GM12878 (cell line): Measurements from ENCODE around the gene PGM5. TPM values are rescaled to one million over a fixed set of nuclear protein-coding genes. Genes with fewer than 3 reads are reported as not detected.

Experiments used
- ATAC-seq: fragments of 200-7000 bp; cut with Tn5 transposase; 3 replicates; pipeline ENCODE4 v1.9.1; 2020; ENCODE audit warnings: mild to moderate bottlenecking, moderate library complexity
- BruUV-seq: library from RNA; stranded (reverse); fragments of 400-500 nt; replicated peaks from 2 replicates; lab custom pipeline; 2021; lab: Mats Ljungman, UMichigan
- CTCF ChIA-PET: fragments of 300-600 bp; sonication (Branson Sonifier 250); formaldehyde crosslinking; extraction: SDS; loops from one replicate; lab custom pipeline; 2021; ENCODE audit warnings: inconsistent platforms; lab: Yijun Ruan, JAX
- POLR2A ChIA-PET: fragments of 350-600 bp; formaldehyde crosslinking; extraction: SDS; loops from one replicate; lab custom pipeline; 2021; ENCODE audit warnings: inconsistent platforms; lab: Charles Lee
- RAD21 ChIA-PET: fragments of 300-600 bp; sonication (Branson Sonifier 250); formaldehyde crosslinking; loops from one replicate; lab custom pipeline; 2023; ENCODE audit warnings: antibody characterized with exemption; ENCODE audit not compliant: unreplicated experiment; lab: Charles Lee
- SMC1A ChIA-PET: fragments of 300-600 bp; sonication (Branson Sonifier 250); formaldehyde crosslinking; loops from one replicate; lab custom pipeline; 2023; ENCODE audit not compliant: unreplicated experiment, uncharacterized antibody; lab: Charles Lee
- DNase-seq: peaks from one replicate; pipeline ENCODE4 v3.0.0-alpha.2; 2011; ENCODE audit warnings: low read depth, low spot score
- FAIRE-seq: peaks from 3 replicates; lab custom pipeline; 2011; peaks lifted over from hg19 to GRCh38; lab: Jason Lieb, UNC
- H2AFZ ChIP-seq: 2 replicates; pipeline ENCODE4 v1.6.0; 2011; ENCODE audit warnings: low read depth, low read length, control low read depth; ENCODE audit not compliant: control insufficient read depth
- H3K27ac ChIP-seq: 2 replicates; pipeline ENCODE4 v1.5.1; 2011; ENCODE audit warnings: control low read depth; ENCODE audit not compliant: control insufficient read depth, insufficient read depth
- H3K27me3 ChIP-seq, 2 experiments: replicated peaks in 1 of 2; 2 replicates each; pipeline versions ENCODE4 v1.6.0 to v1.6.1; 2011; ENCODE audit warnings: low read length in 1 of 2; ENCODE audit not compliant: control insufficient read depth in 2 of 2, insufficient read depth in 2 of 2
- H3K36me3 ChIP-seq, 2 experiments: 2 replicates each; pipeline ENCODE4 v1.5.1; 2011; ENCODE audit warnings: low read length in 1 of 2; ENCODE audit not compliant: control insufficient read depth in 2 of 2, insufficient read depth in 2 of 2
- H3K4me1 ChIP-seq: 2 replicates; pipeline ENCODE4 v1.6.1; 2011; ENCODE audit warnings: mild to moderate bottlenecking, low read length, moderate library complexity, mixed read lengths; ENCODE audit not compliant: control insufficient read depth, insufficient read depth
- H3K4me2 ChIP-seq: 2 replicates; pipeline ENCODE4 v1.6.0; 2011; ENCODE audit warnings: control low read depth; ENCODE audit not compliant: control insufficient read depth, insufficient read depth
- H3K4me3 ChIP-seq: fragments of 200-600 bp; sonication (generic); 2 replicates; pipeline ENCODE4 v1.5.1; 2016
- H3K79me2 ChIP-seq: 2 replicates; pipeline ENCODE4 v1.6.0; 2011; ENCODE audit warnings: low read length; ENCODE audit not compliant: control insufficient read depth, insufficient read depth
- H3K9ac ChIP-seq: 2 replicates; pipeline ENCODE4 v1.8.0; 2011; ENCODE audit warnings: low read length, control low read depth, mixed read lengths; ENCODE audit not compliant: control insufficient read depth, insufficient read depth
- H3K9me3 ChIP-seq: replicated peaks from 3 replicates; pipeline ENCODE4 v1.5.1; 2011; ENCODE audit warnings: mild to moderate bottlenecking, low read length; ENCODE audit not compliant: control insufficient read depth, insufficient read depth
- H4K20me1 ChIP-seq: 2 replicates; pipeline ENCODE4 v1.6.0; 2011; ENCODE audit not compliant: control insufficient read depth, insufficient read depth
- ATF7 ChIP-seq: fragments of 450-650 bp; IDR thresholded peaks from 2 replicates; pipeline ENCODE4 v1.6.1; 2016; ENCODE audit warnings: low read depth, mild to moderate bottlenecking
- BACH1 ChIP-seq: fragments of 450-650 bp; IDR thresholded peaks from 2 replicates; pipeline ENCODE4 v1.6.1; 2017; ENCODE audit warnings: mild to moderate bottlenecking, borderline replicate concordance
- E2F4 ChIP-seq: IDR thresholded peaks from 2 replicates; pipeline ENCODE4 v1.6.1; 2012; ENCODE audit warnings: low read depth, low read length, improper control_type of control experiment
- GATAD2B ChIP-seq: fragments of 450-650 bp; conservative IDR thresholded peaks from 2 replicates; pipeline ENCODE4 v1.6.1; 2017; ENCODE audit warnings: low read depth, mild to moderate bottlenecking, moderate library complexity
- HDAC2 ChIP-seq: fragments of 200-600 bp; sonication (generic); IDR thresholded peaks from 2 replicates; pipeline ENCODE4 v1.6.1; 2017
- HSF1 ChIP-seq: fragments of 150-350 bp; IDR thresholded peaks from 2 replicates; pipeline ENCODE4 v1.6.1; 2014; ENCODE audit warnings: mild to moderate bottlenecking, low read depth, low read length
- MEF2B ChIP-seq: fragments of 450-650 bp; IDR thresholded peaks from 2 replicates; pipeline ENCODE4 v1.6.1; 2018; ENCODE audit warnings: mild to moderate bottlenecking, moderate library complexity; ENCODE audit not compliant: partially characterized antibody, poor library complexity, severe bottlenecking
- MLLT1 ChIP-seq: fragments of 450-650 bp; IDR thresholded peaks from 2 replicates; pipeline ENCODE4 v1.6.1; 2016; ENCODE audit warnings: mild to moderate bottlenecking
- NR2F1 ChIP-seq: fragments of 450-650 bp; conservative IDR thresholded peaks from 2 replicates; pipeline ENCODE4 v1.6.1; 2017; ENCODE audit warnings: mild to moderate bottlenecking
- NRF1 ChIP-seq: conservative IDR thresholded peaks from 2 replicates; pipeline ENCODE4 v1.6.1; 2011; ENCODE audit warnings: mild to moderate bottlenecking, low read depth, low read length, improper control_type of control experiment
- PBX3 ChIP-seq: IDR thresholded peaks from 2 replicates; pipeline ENCODE4 v1.6.1; 2011; ENCODE audit warnings: mild to moderate bottlenecking, low read depth, low read length, moderate library complexity; ENCODE audit not compliant: insufficient replicate concordance
- PML ChIP-seq: IDR thresholded peaks from 2 replicates; pipeline ENCODE4 v1.6.1; 2012; ENCODE audit warnings: low read length, inconsistent platforms
- RB1 ChIP-seq: fragments of 450-650 bp; formaldehyde crosslinking; IDR thresholded peaks from 2 replicates; pipeline ENCODE4 v1.6.1; 2017; ENCODE audit warnings: mild to moderate bottlenecking, borderline replicate concordance
- RBBP5 ChIP-seq: fragments of 200-600 bp; sonication (generic); conservative IDR thresholded peaks from 2 replicates; pipeline ENCODE4 v1.6.1; 2016
- RELB ChIP-seq: fragments of 450-650 bp; IDR thresholded peaks from 2 replicates; pipeline ENCODE4 v1.6.1; 2017; ENCODE audit warnings: low read depth, mild to moderate bottlenecking, moderate library complexity
- RFX5 ChIP-seq: IDR thresholded peaks from 2 replicates; pipeline ENCODE4 v1.6.1; 2011; ENCODE audit warnings: low read depth, low read length, improper control_type of control experiment
- TCF7 ChIP-seq: IDR thresholded peaks from 2 replicates; pipeline ENCODE4 v1.6.1; 2014; ENCODE audit warnings: antibody characterized with exemption, borderline replicate concordance
- ZBED1 ChIP-seq: IDR thresholded peaks from 2 replicates; pipeline ENCODE4 v1.6.1; 2016; ENCODE audit warnings: borderline replicate concordance
- ZNF24 ChIP-seq: fragments of 450-650 bp; IDR thresholded peaks from 2 replicates; pipeline ENCODE4 v1.6.1; 2017; ENCODE audit warnings: antibody characterized with exemption, mild to moderate bottlenecking
- WGBS: methylation state at CpG from one replicate; pipeline ENCODE4 v1.1.6; 2016; ENCODE audit warnings: low lambda C conversion rate; ENCODE audit not compliant: insufficient replicate concordance, insufficient coverage; ENCODE audit errors: missing lambda C conversion rate; 5-methylcytosine and 5-hydroxymethylcytosine counted together
- in situ Hi-C: fragments of 300-500 bp; cut with MboI; formaldehyde crosslinking; loops from 9 replicates; pipeline ENCODE4 v1.14.3; 2018; ENCODE audit warnings: mixed read lengths
- intact Hi-C: fragments of 100-400 bp; cut with micrococcal nuclease; formaldehyde crosslinking; loops from one replicate; pipeline ENCODE4 v1.14.2; 2022; ENCODE audit not compliant: unreplicated experiment
- polyA plus RNA-seq, 11 experiments: library from polyadenylated mRNA; depleted of rRNA in 4 of 11; unstranded in 6 of 11; stranded (reverse) in 5 of 11; fragments of >200 nt; fragmentation: Nextera tagmentation in 4 of 11; fragmentation: Illumina TruSeq in 1 of 11; extraction: Ambion mirVana in 4 of 11; extraction: Trizol in 1 of 11; gene quantifications; 1 replicate in 1 of 11; 2 replicates in 10 of 11; pipeline versions ENCODE4 v1.2.1 to v1.2.3, GENCODE V29; 2011 to 2016; ENCODE audit warnings: inconsistent platforms in 2 of 11, missing spikeins in 2 of 11, low read depth in 1 of 11
- total RNA-seq, 4 experiments: library from RNA; depleted of rRNA in 3 of 4; stranded (reverse); fragments of >200 nt in 3 of 4; fragmentation: Illumina TruSeq in 1 of 4; extraction: Trizol in 1 of 4; gene quantifications; 2 replicates each; pipeline versions ENCODE4 v1.2.1 to v1.2.3, GENCODE V29; 2013 to 2021

PGM5 gene
- total and polyA plus RNA-seq, 10 of the 15 experiments (the other 5 are each of a cell fraction or from before 2014, with no cell fraction given) = 0.28 to 0.73 TPM; not detected in 8

- no peak for TF ChIP-seq PBX3
- TF ChIP-seq NRF1 = no peak
- TF ChIP-seq, all 136 proteins: peak for 0
Observed at GRCh38 chr9:68457803-68458202, 101.4 kb downstream of the PGM5 start (continued).

GRCh38 chr9:68458918-68459317 lies 102.5 kb downstream of the PGM5 start:
- FAIRE-seq (no peak), ATAC-seq (no peak), DNase-seq (no peak)
- no TSS peak for BruUV-seq
- Histone ChIP-seq H3K4me2 (no peak overlapping the region), H3K79me2 (no peaks in the 10 kb centered on the region), H3K4me3 (no peak overlapping the region), H3K36me3 (no peaks in the 10 kb centered on the region), H3K27me3 (no peaks in the 10 kb centered on the region; a peak in 1 of 4 replicates), H3K9ac (no peak overlapping the region), H3K9me3 (no peaks in the 10 kb centered on the region), H3K27ac (no peak overlapping the region), H3K4me1 (no peaks in the 10 kb centered on the region), H2AFZ (no peak overlapping the region), H4K20me1 (no peaks in the 10 kb centered on the region)
- CTCF ChIA-PET = no interaction called here
- RAD21 ChIA-PET = no interaction called here
- intact Hi-C loops = no loop called here
- SMC1A ChIA-PET = no interaction called here
- POLR2A ChIA-PET = no interaction called here
- in situ Hi-C loops = no loop called here
- WGBS = 48% methylated on average over 1 of the region's 1 CpG
- no peak for TF ChIP-seq MLLT1
- no peak for TF ChIP-seq E2F4
- no peak for TF ChIP-seq RBBP5
- no peak for TF ChIP-seq GATAD2B
- TF ChIP-seq RFX5 = no peak
- TF ChIP-seq ATF7 = no peak
- no peak for TF ChIP-seq ZNF24
- TF ChIP-seq TCF7 = no peak
- no peak for TF ChIP-seq RELB
- TF ChIP-seq MEF2B = no peak
- no peak for TF ChIP-seq HDAC2
- no peak for TF ChIP-seq PML
- no peak for TF ChIP-seq BACH1
- no peak for TF ChIP-seq ZBED1
- no peak for TF ChIP-seq RB1
- no peak for TF ChIP-seq HSF1
- no peak for TF ChIP-seq NR2F1
